Measurements from ENCODE around the gene LRRC59.

Gene LRRC59

DNA sequence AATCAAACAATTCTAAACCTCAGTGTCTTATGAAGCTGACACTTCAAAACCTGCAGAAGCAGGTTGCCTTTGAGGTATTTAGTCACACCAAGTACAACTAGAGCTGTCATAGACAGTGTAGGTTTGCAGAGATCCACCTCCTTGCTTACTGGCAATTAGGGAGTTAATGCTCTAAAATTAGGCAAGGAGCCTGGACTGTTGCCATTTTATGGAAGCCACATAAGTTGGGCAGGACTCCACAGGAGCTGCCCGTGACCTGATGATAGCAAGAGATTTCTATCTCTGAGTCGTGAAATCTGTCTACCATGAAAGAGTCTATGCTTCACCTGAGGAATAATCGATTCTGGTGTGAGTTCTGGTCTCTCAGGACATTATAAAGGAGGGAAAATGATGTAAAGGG lies 15.4 kb downstream of the LRRC59 start:
- no peak for DNase-seq

DNA sequence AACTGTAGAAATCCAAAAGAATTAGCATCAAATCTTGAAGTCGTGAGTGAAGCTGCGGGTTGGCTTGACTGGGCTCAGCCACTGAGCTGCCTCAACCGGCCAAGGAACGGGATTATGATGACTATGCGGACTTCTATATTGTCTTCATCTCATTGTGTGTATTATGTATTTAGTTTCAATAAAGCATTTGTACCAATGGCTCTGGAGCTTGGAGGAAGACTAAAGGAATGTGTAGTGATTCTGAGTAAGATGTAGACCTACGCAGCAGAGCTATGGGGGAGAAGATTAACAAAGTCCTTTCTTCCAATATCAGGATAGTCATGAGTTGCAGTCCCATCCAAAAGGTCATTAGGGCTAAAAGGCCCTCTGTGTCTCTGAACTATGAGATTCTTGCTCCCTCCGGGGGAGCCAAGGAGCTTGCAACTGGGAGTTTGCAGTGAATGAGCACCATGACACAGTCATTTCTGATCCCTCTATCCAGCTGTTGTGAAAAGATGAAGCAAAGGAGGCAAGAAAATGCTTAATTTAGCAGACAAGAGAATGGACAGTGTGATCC lies 16.0 kb downstream of the LRRC59 start:
- DNase-seq: no peak

DNA sequence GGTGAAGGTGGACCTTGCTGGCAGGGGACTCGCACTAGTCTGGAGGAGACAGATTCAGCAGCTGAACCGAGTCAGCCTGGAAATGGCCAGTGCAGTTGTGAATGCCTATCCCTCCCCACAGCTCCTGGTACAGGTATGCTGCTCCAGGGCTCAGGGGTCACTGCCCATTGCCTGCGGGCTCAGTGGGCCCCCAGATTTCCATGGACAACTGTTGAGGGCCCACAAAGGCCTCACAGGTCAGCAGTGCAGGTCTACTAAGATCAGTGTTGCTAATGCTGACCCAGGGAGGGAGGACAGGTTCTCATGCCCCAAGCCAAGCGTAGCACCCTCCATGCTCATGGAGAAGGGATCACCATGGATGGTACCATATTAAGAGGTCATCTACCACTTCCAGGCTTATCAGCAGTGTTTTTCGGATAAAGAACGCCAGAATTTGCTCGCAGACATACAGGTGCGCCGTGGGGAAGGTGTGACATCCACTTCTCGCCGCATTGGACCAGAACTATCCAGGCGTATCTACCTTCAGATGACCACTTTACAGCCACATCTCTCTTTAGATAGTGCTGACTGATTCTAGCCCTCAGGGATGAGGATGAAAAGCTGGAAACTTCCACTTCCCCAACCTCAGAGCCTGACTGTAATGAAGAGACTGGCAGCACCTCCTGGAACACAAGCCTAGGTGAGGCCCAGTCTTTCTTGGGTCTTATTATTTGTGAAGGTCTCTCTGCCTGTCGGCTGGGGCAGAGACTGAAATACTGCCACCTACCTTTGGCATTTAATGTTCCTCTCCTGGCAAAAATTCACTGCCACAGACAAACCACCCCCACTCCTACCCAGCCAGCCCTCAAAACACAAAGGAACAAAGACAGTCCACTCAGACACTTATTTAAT lies 16.7 kb downstream of the LRRC59 start:
- DNase-seq: no peak

DNA sequence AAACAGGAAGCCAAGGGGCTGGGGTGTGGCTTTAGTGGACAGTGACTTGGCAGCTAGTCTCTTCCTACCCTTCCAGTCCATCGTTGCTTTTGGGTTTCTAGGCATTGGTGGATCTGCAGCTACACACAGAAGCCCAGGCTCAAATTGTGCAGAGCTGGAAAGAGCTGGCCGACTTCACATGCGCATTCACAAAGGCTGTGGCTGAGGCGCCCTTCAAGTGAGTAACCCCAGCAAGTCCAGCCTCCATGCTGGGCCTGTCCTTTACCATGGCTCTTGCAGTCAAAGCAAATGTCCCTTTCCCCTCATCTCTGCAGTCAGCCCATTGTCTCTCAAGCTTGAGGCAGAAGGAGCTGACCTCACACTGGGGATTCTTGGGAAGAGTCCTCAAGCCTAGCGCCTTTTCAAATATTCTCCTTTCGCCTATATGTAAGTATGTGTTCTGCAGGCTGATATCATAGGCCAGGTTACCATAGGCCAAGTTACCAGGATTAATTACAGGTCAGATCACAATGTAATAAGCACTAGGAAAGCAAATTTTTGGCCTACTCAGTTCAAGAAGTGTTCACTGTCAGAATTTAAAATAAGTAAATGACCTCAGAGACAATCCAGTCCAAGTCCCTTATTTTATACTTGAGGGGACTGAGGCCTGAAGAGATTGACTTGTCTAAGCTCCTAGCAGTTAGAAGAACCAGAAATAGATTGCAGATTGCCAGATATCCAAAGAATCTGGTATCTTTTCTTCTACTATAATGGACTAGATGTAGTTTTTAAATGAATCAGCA lies 17.8 kb downstream of the LRRC59 start:
- no peak for DNase-seq

GRCh38 chr17:50375858-50376538 lies 21.3 kb downstream of the LRRC59 start:
- DNase-seq: no peak

DNA sequence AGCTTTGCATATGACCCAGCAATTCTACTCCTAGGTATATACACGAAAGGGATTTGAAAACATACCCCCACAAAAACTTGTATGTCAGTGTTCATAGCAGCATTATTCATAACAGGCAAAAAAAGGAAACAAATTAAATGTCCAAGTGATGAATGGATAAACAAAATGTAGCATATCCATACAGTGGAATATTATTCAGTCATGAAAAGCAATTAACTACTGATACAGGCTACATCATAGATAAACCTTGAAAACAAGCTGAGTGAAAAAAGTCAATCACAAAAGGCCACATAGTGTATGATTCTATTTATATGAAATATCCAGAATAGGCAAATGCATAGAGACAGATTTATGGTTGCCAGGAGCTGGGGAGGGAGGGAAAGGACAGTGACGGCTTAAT lies 23.6 kb downstream of the LRRC59 start:
- no peak for DNase-seq

DNA sequence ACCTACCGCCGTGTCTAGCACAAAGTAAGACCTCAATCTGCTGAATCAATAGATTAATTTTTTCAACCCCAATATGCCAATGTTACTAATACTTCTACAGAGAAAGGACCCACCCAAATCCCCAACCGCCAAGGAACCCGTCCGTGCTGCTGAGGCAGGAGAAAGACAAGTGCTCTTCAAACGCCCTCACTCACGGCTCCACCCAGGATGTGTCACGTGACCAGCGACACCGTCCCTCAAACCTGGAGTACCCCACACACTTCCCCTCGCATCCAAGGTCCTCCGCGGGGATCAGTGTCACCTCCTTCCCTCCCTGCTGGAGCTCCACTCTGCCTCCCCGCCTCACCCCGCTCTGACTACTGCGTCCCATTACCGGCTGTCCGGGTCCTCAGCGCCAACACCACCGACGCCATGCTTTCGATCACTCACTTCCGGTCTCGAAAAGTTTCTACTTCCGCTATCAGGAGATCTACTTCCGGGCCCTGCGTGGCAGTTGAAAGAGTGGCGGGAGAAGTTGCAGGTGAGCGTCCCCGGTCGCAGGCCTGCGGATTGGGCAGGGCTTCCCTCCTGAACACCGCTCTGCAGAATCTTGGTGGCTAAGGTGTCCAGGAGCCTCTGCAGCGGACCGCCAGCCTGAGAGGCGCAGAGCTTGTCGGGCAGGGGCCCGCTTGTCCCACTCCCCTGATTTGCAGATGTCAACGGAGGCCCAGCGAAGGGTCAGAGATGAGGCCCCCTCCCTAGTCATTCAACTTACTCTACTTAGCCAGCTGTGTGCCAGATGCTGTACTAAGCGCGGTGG lies 24.4 kb downstream of the LRRC59 start, which contains the start of the genes EME1 and MRPL27:
Gene EME1 (plus strand): TSS at position 472 of the 799 bp plus-strand sequence. CDS start 1,980 bp downstream, outside the sequence.
Gene MRPL27 (minus strand): TSS at position 427 of the 799 bp plus-strand sequence. CDS start 14 bp downstream, at position 413.
- DNase-seq: peak; percentile 84

DNA sequence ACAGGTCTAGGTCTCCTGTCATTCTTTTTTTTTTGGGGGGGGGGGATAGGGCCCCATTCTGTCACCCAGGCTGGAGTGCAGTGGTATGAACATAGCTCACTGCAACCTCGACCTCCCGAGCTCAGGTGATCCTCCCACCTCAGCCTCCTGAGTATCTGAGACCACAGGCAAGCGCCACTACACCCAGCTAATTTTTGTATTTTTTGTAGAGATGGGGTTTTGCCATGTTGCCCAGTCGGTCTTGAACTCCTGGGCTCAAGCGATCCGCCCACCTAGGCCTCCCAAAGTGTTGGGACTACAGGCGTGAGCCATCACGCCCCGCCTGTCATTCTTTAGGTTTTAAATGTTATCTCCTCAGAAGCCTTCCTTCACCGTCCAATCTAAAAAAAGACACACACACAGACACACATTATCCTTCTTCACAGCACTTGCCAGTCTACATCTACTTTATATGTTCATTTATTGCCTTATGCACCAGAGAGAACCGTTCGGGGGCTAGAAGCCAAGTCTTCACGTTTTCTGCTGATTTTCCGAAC lies 25.0 kb downstream of the LRRC59 start:
- no peak for DNase-seq

- no peak for DNase-seq
Observed at GRCh38 chr17:50371526-50371925, 25.8 kb downstream of the LRRC59 start.

- DNase-seq: no peak
Observed at GRCh38 chr17:50370052-50370451, 27.3 kb downstream of the LRRC59 start.

DNA sequence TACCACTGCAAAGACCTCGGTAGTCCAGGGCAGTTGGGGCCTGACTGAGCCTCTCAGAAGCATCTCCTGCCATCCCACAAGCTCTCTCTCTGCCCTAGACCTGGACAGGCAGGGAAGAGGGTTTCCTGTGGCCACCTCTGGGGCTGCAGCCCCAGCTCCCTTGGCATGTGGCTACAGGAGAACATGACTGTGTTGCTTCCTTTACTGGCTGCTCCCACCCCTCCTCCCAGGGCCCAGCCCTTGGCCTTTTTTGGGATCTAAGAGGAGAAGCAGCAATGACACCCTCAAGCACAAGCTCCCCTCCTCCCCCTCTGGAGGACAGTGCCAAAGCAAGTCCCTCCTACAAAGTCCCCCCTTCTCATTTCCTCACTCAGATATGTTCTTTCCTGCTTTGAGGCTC lies 29.9 kb downstream of the LRRC59 start:
- DNase-seq: no peak

GRCh38 chr17:50365649-50366393 lies 31.5 kb downstream of the LRRC59 start:
- no peak for DNase-seq

DNA sequence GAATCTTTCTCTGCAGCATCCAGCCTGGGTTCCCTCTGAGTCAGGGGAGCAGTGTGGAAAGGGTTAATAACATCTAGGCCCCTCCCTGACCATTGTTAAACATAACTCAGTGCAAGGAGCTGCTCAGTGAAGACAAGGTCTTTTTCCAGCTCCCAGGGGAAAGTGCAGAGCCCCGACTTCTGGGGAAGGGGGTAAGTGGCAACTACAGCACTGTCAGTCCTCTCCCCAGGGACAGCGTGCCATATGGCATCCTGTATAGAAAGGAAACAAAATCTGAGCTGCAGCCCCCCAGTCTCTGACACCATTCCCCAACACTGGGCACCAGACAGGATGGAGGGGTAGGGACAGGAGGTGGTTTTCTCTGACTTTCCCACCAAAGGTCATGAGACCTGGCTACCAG lies 32.2 kb downstream of the LRRC59 start:
- DNase-seq: no peak

DNA sequence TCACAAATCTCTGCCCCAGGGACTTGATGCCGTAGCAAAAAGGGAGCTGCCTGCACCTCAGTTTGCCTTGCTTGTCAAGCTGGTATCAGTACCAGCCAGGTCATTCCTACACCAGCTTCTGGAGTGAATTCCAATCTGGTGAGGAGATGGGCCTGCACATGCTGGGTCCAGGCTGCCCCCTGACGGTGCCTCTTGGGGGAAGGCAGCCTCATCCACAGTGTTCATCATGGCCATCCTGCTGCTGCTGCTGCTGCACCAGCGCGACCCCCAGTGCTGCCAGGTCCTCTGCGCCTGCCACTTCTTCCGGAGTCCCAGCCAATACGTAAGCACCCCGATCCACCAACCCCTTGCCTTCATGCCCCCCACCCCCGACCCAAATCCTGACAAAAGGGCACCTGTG lies 32.6 kb downstream of the LRRC59 start:
- DNase-seq: no peak

DNA sequence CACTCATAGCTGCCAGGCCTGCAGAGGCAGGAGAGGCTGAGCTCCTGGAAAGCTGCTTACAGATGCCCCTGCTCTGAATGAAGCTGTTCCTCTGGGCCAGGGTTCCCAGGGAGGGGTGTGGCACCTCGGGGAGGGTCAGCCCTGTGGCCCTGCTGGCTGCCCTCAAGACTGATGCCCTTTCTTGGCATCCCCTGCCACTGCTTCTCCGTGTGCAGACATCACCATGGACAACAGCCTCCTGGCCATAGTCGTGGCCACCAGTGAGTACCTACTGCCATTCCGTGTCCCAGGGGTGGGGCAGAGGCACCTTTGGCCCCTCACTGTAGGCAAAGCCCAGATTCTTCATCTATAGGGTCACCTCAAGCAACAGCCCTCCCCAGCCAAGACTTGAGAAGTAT lies 33.3 kb downstream of the LRRC59 start:
- DNase-seq: no peak

GRCh38 chr17:50363217-50364060 lies 33.9 kb downstream of the LRRC59 start:
- DNase-seq: no peak

DNA sequence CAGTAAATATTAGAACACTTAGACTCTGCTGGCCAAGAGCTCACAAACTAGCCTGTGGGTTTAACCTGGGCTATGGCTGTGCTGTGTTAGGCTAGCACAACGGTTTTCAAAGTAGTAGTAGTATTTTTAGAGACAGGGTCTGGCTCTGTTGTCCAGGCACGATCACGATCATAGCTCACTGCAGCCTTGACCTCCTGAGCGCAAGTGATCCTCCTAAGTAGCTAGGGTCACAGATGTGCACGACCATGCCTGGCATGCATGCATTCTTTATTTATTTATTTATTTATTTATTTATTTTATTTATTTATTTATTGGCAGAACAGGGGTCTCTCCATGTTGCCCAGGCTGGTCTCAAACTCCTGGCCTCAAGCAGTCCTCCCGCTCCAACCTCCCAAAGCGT lies 34.7 kb downstream of the LRRC59 start:
- DNase-seq: no peak

- DNase-seq: no peak
Observed at GRCh38 chr17:50361561-50362480, 35.5 kb downstream of the LRRC59 start.

All from GOT3 (cell line).